ENCODE measurements around the gene DPP6.

The DPP6 gene

DNA sequence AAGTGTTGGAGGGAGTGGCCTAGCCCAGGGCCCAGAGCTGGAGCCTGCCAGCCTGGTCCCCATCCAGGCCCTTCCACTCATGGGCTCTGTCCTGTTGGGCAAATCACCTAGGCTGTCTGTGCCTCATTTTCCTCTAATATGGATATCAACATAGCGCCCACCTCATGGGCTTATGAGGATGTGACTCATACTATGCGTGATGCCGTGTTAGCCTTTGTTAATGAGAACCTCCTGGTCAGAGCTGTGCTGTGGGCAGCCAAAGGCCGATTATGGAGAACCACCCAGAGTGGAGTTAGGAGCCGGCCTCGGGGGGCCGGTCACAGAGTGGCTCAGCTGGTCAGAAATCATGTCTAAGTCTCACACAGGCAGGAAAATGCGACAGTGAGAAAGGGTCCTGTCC is 644.4 kb downstream of the DPP6 start:
- DNase-seq (ENCODE audit: low read depth, low spot score) = no peak

DNA sequence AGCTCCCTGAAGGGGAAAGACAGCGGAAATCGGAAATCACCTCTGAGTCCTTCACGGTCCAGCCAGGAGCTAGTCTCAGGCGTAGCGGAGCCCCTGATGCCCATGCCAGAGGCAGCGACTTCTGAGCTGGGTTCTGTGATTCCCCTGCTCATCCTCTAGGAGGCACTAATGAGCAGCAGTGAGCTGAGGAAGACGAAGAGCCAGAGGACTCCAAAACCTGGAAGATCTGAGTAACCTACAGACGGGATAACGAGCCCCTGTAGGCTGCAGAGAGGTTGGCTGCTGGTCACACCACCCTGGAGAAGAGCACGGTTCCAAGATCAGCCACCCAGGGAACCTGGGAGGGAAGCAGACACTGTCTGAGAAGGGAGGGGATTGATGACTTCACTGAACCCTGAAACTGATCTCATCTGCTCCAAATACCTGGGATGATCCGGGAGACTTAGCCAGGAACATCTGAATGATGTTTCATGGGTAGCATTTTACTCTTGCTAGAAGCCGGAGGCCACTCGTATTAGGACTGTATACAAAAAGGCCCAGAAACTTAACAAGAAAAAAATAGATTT is 646.6 kb downstream of the DPP6 start:
- no peak for DNase-seq (ENCODE audit: low read depth, low spot score)

DNA sequence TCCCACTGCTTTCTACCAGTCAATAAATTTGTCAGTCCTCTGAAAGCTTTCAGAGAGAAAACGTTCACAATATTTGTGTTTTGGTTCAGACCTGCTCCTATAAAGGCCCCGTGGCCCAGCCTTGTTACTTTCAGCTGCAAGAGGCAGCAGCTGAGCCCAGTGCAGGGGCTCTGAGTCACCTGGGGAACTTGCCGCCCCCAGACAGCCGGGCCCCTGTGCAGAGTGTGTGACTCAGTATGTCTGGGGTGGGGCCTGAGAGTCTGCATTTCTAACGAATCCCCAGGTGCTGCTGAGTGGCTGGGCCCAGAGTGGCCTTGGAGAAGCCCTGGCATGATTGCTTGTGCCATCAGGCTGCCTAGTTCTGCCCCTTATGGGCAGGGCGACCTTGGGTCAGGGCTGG is 647.2 kb downstream of the DPP6 start:
- no peak for DNase-seq (ENCODE audit: low read depth, low spot score)

DNA sequence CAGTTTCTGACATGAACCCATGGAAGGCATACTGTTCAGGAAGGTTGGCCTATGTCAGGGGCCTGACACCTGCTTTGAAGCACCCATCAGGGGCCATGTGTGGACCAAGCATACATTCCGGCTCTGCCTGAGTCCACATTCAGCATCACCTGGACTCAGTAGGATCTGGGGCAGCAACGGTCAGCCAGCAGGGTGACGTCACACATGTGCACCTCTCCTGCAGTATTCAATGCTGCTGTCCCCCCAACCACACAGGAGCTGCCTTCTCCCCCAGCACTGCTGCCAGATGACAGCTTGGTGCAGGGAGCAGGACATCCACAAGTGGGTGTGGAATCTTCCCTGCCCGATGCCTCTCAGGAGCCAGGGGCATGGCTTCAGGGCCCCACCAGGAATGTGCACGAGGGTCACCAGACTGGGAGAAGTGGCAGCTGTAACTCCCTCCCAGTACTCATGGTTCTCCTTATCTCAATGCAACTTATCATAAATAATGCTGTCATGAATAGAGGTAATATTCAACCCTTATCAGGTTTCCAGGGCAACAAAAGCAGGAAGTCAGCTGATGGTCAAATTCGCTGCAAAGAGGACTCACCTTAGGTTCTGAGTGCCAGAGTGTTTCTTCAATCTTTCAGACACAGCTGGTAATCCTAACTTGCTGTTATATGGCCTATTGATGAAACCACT is 657.8 kb downstream of the DPP6 start:
- DNase-seq (ENCODE audit: low read depth, low spot score) = no peak

DNA sequence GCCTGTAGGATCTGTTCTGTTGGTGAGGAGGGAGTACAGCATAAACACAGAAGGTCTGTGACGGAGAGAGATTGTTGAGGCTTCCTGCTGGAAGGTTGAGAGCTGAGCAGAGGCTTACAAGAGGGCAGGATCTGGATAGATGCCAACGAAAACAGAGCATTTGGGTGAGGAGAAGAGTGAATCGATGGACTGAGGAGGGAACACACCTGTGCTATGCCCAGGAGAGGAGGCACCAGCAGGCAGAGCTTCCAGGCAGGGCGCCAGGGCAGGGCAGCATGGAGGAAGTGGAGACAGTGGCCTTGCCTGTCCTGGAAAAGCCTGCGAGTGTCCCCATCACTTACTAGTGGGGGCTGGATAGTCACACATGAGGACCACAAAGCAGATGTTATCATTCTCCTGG is 667.8 kb downstream of the DPP6 start:
- DNase-seq (ENCODE audit: low read depth, low spot score) = no peak

DNA sequence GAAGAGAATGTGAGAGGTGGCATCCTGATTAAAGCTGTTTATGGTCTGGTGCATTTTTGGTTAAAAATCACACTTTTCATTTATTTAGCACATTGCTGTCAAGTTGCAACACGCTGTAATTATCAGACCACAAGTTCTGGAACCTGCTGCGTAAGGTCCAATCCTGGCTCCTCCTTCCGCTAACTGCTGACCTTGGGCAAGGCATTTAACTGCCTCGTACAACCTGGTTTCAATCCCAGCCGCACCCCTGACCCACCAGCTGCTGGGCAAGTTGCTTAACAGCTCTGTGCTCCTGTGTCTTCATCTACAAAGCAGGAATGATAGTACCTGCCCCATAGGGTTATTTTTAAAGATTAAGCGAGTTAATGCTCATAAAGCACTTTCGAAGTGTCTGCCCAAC is 668.9 kb downstream of the DPP6 start:
- no peak for DNase-seq (ENCODE audit: low read depth, low spot score)

DNA sequence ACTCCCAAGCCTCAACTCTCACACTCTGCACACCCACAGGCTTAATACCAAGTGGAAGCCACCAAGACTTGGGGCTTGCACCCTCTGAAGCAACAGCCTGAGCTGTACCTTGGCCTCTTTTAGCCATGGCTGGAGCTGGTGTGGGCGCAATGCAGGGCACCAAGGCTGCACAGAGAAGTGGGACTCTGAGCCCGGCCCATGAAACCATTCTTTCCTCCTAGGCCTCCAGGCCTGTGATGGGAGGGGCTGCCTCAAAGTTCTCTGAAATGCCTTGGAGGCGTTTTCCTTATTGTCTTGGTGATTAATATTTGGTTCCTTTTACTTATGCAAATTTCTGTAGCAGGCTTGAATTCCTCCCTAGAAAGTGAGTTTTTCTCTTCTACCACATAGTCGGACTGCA is 674.2 kb downstream of the DPP6 start:
- no peak for DNase-seq (ENCODE audit: low read depth, low spot score)

DNA sequence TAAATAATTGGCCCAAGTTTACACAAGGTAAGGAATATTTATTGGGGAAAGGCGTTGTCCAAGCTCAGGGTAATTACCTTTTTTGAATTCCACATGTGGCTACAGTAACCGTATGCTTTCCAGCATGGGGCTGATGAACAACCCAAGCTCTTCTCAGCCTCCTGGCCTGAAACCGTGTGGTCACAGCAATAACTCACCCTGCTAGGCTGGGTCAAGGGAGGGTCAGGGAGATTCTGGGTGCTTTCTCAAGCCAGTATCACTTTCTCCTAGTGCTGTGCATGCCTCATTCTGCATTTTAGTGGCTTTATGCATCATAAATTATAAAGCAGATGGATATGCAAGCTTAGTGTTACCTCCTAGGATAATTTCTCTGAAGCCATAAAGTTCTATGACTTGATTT is 676.9 kb downstream of the DPP6 start:
- no peak for DNase-seq (ENCODE audit: low read depth, low spot score)

DNA sequence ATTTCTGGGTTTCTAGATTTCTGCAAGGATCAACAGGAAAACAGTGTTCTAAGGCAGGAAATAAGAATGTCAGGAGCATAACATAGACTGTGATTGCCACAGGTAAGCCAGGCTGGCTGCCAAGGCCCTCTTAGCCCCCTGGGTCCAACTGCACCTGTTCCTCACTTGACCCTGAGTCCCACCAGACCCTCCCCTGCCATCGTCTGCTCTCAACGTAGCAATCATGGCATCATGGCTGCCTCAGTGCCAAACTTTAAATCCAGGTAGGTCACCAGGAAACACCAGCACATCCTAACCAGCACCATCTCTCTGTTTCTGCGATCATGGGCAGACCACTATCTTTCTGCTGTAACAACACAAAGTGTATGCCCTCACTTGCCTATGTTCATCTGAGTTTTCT is 683.6 kb downstream of the DPP6 start:
- no peak for DNase-seq (ENCODE audit: low read depth, low spot score)

DNA sequence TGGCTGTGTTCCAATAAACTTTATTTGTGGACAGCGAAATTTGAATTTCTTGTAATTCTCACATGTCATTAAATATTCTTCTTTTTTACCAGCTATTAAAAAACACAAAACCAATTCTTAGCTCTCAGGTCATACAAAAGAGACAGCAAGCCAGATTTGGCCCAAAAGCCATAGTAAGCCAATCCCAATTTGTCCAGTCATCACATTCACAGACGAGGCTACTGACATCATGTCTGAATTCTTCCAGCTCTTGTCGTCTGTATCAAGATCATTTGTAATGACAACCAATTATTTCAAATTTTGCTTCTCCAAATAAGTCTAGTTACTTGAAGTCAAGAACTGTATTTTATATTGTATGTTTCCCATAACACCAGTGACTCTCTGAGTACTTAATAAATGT is 684.2 kb downstream of the DPP6 start:
- DNase-seq (ENCODE audit: low read depth, low spot score) = no peak

DNA sequence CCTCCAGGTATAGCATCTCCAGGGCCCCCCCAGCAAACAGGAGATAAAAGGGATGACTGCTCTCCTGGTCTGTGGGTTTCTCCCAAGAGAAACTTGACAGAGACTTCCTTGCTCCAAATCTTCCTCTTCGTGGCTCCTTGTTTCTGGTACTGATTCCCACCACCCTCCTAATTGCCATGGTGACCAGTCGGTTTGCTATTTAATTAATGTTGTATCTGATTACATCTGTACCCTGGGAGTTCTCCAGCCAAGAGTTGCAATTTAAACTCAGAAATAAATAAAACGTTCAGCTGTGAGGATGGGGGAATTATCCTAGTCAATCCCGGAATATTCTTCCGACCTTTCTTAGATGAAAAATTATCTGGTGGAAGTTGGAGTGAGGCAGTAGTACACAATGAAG is 686.0 kb downstream of the DPP6 start:
- no peak for DNase-seq (ENCODE audit: low read depth, low spot score)

DNA sequence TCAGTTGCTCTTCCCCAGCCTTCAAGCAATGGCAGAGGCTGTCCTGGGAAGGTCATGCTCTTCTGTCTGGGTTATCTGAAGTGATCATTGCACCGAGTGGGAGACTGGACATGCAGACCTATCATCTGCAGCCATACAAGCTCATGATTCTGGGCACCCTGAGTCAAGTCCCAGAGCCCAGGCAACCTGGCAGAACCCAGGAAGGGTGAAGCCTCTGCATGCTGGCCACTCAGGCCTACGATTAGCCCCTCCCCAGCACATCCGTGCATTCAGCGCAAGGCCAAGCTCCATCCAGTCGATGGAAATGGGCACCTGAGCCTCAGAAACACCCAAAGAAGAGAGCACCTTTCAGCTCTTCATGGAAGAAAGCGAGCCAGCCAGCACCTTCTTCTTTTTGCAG is 688.9 kb downstream of the DPP6 start:
- DNase-seq (ENCODE audit: low read depth, low spot score) = no peak

DNA sequence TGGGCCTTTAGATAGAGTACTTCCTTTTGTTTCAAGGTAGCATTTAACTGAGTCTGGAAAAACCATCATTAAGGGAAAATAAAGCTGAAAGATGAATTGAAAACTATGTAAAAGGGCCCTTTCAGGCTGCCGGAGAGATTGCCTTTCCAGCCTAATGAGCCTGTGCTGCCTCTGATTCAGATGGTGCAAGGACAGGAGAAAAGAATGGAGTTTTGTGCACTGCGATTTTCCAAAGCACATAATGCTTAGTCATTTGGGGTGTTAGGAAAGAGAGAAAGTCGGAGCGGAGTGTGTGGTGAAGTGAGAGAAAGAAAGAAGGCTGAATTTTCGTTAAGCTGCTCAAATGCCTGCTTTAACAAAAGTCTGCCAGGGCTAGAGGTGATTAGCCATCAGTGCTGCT is 691.0 kb downstream of the DPP6 start:
- DNase-seq (ENCODE audit: low read depth, low spot score) = no peak

DNA sequence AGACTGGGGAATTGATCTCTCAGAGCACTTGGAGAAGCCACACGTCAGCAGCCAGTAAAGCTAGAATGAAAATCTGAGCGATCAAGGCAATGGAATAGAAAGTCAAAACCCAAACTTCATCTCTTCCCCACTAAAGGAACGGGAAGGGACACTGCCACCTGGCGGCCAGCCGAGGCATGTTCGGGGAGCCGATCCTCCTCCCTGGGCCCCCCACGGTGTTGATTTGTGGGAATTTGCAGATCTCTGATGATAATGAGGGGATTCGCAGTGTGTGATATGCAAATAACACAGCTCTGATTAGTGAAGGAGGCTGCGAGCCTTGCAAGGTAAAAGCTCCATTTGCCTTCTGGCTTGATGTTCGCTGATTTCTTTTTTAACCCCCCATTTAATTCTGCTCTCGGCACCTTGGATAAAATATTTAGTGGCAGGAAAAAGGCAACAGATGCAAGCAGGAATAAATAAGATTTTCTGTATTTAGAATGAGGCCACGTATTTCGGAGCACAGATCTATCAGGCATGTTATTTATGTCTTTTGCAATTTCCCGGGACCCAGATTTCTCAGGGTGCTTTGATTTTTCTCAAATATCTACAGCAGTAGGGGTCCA is 692.2 kb downstream of the DPP6 start:
- no peak for DNase-seq (ENCODE audit: low read depth, low spot score)

DNA sequence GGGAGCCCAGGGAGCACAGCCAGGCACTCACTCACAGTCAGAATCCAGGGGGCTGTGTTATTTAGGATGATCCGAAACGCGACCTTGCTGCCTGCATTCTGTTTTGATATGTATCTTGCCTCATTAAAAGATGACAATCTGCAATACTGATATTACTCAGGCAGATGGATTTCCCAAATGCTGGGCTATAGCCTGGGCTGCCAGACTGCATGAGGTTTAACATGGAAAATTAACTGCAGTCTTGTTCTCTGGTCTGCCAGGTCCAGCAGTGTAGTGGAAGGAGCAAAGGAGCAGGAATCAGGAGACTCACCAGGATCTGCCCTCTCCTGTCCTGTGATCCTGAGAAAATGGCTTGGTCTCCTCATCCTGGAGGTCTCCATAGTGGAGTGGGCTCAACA is 692.7 kb downstream of the DPP6 start:
- DNase-seq (ENCODE audit: low read depth, low spot score) = no peak

DNA sequence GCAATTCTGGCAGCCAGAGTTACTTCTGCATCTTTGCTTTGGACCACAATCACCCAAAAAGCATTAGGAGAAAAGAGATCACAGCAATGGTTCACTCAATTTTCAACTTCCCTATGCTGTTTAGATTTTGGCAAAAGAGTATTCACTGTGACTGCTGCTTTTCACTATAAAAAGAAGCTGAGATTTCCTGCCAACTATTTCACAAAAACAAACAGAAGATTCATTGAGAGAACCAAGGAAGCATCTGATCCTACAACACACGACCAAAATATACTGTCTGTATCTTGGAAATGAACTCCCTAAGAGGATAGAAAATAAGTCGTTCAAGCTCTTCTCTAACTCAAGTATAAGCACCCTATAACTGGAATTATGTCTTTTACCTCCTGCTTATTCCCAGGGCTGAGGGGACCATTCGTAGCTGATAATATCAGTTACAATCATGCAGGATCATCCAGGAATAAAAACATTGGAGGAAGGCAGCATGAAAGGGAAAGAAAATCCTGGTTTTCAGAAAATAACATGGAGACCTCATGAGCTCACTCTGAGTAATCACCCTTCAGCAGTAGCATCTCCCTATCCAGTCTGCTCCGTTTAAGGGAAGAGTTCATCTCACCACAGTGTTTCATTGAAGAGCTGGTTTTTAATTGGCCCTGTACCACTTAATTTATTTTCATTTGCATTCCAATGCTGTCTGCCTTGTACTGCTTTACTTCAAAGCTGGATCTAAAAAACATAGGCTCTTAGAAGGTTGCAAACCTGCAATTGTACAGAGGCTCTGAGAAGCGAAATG is 694.6 kb downstream of the DPP6 start:
- DNase-seq (ENCODE audit: low read depth, low spot score) = no peak

DNA sequence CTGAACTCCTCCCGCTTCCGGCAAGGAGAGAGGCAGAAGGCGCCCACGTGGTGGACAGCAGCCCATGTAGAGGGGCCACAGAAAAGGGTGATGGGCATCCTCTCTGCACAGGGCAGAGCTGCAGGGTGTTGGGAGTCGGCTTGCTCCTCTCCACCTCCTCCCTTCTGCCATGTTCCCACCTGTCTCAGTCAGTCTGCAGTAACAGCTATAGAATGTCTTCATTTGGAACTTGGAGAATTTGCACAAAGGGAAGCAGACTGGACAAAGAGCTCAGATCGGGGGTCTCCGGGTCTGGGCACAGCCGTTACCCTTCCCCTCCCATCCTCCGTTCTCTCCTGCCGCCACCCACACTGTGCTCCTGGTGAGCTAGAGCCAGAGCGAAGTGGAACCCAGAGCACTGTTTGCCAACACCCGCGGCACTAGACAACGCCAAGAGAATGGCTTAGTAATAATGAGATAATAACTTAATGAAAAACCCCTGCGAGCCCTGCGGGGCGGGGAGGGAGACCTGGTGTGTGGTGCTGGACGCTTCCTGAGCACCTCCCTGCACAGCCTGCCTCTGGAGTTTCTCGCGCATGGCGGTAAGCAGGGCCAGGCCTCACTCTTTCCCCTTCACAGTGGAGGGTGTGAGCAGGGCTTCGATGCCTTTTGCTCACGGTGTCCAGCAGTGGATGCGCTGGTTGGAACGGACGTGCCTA is 696.0 kb downstream of the DPP6 start:
- no peak for DNase-seq (ENCODE audit: low read depth, low spot score)

DNA sequence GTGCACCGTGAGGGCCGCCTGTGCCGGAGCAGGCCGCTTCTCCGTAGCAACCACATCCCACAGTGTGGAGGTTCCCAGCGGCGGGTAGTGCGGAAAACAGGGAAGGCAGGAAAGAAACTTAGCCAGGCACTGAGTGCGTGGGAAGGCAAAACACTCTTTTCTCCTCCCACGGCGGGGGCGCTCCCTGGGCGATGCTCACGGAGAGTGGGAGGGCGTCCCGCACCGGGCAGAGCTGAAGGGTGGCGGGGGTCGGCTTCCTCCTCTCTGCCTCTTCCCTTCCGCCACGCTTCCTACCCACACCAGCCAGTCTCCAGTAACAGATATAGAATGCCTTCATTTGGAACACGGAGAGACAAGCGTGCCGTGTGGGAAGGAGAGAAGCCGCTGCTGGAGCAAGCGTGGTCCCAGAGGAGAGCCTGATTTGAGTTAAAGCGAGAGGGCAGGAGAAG is 698.2 kb downstream of the DPP6 start:
- DNase-seq (ENCODE audit: low read depth, low spot score) = no peak

DNA sequence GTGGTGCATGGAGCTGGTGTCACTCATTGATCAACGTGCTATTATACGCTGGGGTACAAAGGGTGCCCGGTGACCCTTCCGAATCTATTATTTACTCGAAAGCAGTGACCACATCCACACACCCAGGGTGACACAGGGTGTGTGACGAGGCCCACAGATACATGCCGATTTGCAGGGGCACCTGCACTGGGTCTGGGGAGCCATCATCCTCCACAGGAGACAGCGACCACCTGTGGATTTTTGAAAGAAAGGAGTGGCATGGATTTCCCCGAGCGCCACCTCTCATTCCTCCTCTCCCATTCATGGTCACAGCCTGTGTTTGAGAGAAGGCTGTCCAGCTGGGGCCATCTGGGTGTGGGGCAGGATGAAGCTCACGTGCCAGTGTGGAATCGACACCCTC is 701.0 kb downstream of the DPP6 start:
- DNase-seq (ENCODE audit: low read depth, low spot score) = no peak

DNA sequence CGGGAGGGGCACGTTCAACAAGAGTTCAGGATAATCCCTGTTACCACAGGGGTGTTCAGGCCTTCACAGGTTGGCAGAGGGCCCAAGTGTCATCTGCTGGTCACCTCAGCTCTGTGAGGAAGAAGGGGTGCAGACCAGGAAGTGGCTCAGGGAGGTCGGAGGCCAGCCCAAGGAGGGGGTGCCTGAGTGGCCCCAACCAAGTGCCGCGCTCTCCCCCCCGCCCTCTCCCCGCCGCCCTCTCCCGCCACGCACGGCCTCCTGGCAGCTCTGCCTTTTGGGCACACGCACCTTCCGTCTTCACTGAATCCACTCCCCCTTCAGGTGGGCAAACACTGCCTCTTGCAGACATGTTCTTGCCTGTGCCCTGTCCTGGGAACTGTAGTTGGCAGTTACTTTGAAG is 705.6 kb downstream of the DPP6 start:
- no peak for DNase-seq (ENCODE audit: low read depth, low spot score)

DNA sequence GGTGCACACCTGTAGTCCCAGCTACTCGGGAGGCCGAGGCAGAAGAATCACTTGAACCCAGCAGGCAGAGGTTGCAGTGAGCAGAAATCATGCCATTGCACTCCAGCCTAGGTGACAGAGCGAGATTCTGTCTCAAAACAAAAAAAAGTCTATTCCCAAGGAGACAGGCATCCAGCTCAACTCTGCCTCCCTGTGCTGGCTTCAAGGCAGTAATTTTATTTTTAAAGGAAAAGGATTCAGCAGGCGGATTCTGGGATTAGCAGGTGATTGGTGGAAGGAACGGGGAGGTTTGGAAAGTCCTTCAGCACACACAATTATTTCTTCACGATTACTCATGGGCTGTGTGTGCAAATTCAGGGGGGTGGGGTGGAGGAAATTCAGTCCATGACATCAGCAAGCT is 707.8 kb downstream of the DPP6 start:
- no peak for DNase-seq (ENCODE audit: low read depth, low spot score)

DNA sequence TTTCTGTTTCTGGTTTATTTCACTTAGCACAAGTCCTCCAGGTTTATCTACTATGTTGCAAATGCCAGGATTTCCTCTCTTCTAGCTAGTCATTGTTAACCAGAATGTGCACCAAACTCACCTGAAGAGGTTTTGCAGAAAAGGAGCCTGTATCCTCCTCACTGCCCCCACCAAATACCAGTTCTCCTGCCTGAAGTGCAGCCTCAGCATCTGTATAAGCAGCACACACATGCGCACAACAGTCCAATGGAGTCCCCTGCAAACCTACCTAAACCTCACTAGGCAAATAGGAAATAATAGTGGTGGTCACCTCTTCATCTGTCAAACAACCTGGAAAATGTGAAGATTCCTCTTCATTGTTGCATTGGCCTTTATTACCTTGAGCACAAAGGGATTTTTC is 712.9 kb downstream of the DPP6 start:
- no peak for DNase-seq (ENCODE audit: low read depth, low spot score)
